Measurements from ENCODE around the gene ATP6V1B1.

DNA sequence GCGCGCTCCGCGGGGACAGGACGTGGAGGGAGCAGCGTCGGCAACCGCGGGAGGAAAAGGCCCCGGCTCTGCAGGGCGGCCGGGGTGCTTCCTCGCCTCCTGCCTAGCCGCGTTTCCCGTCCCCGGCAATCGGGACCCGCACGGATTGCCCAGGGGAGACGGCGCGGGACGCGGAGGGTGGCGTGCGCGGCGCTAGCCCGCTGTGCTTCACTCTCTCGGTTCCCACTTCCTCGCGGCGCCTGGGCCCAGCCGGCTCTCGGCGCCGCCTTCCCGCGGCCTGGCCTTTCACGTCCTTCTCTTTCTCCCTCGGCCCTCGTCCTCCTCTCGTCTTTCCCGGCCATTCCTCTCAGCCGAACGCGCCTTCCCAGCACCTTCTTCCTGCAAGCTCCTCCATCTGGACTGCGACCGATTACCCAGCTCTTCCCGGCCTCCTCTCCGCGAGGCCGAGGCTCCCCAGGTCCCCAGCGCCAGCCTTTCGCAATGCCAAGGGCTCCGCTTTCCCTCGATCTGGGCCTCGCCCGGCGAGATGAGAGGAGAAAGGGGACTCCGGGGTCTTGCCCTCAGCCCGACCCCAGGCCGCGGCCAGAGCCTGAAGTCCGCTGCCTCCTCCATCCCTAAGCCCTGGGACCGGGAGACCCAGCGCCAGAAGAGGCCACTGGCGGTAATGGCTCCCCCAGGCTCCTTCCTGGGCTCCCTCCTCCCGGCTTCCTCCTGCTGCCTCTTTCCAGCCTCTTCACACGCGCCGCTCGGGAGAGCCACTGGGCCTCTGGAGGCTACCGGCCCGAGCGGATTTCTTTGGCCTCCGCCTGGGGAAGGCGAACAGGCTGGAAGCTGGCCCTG, 34.3 kb upstream of the ATP6V1B1 start:
- TF ChIP-seq POLR2AphosphoS5 (IDR thresholded peaks at IDR 0.05; ENCODE audit: low read depth, low read length) = no peak
- no peak for TF ChIP-seq POLR2A (IDR thresholded peaks at IDR 0.05; ENCODE audit: low read depth, low read length)

Data from GM12892 (cell line).